H9 (cell line): ENCODE measurements around the gene KLKB1. TPM values are rescaled to one million over a fixed set of nuclear protein-coding genes. Genes with fewer than 3 reads are reported as not detected.
"Not testable (repeated sequence)": the region's sequence is repeated elsewhere in the genome, so short reads cannot be mapped to it uniquely, and the experiment has no call there.

Experiments
- DNase-seq: peaks from one replicate; pipeline ENCODE4 v3.0.0-alpha.2; 2017
- H2AFZ ChIP-seq: one replicate; pipeline ENCODE4 v1.6.1; 2013; ENCODE audit warnings: mild to moderate bottlenecking, low read length, control low read depth, moderate library complexity
- H2AK5ac ChIP-seq: 2 replicates; pipeline ENCODE4 v1.6.1; 2013; ENCODE audit warnings: low read length, control low read depth, mixed read lengths; ENCODE audit not compliant: insufficient read length
- H2BK120ac ChIP-seq: one replicate; pipeline ENCODE4 v1.6.1; 2013; ENCODE audit warnings: low read depth, mild to moderate bottlenecking, low read length, control low read depth, inconsistent platforms; ENCODE audit not compliant: poor library complexity, severe bottlenecking
- H2BK12ac ChIP-seq: 2 replicates; pipeline ENCODE4 v1.6.1; 2013; ENCODE audit warnings: low read length, control low read depth, mixed read lengths, low read depth; ENCODE audit not compliant: insufficient read length
- H2BK15ac ChIP-seq: 2 replicates; pipeline ENCODE4 v1.6.1; 2013; ENCODE audit warnings: low read depth, low read length, control low read depth
- H2BK20ac ChIP-seq: one replicate; pipeline ENCODE4 v1.6.1; 2013; ENCODE audit warnings: low read depth, mild to moderate bottlenecking, low read length, control low read depth, inconsistent platforms; ENCODE audit not compliant: poor library complexity, severe bottlenecking
- H2BK5ac ChIP-seq: 2 replicates; pipeline ENCODE4 v1.6.1; 2013; ENCODE audit warnings: low read length, control low read depth, mixed read lengths; ENCODE audit not compliant: insufficient read length
- H3K14ac ChIP-seq: 2 replicates; pipeline ENCODE4 v1.6.1; 2013; ENCODE audit warnings: low read length, control low read depth; ENCODE audit not compliant: insufficient read depth
- H3K18ac ChIP-seq: 2 replicates; pipeline ENCODE4 v1.6.1; 2013; ENCODE audit warnings: low read depth, mild to moderate bottlenecking, mixed read lengths, low read length, control low read depth; ENCODE audit not compliant: insufficient read length
- H3K23ac ChIP-seq: 2 replicates; pipeline ENCODE4 v1.6.1; 2013; ENCODE audit warnings: low read length, control low read depth, mixed read lengths, low read depth; ENCODE audit not compliant: insufficient read length
- H3K23me2 ChIP-seq: 2 replicates; pipeline ENCODE4 v1.6.1; 2013; ENCODE audit warnings: low read depth, mild to moderate bottlenecking, mixed read lengths, low read length, control low read depth; ENCODE audit not compliant: insufficient read length, poor library complexity, severe bottlenecking
- H3K27ac ChIP-seq: 2 replicates; pipeline ENCODE4 v1.5.1; 2013; ENCODE audit warnings: low read length, control low read depth, mixed read lengths, low read depth; ENCODE audit not compliant: insufficient read length
- H3K27me3 ChIP-seq: 2 replicates; pipeline ENCODE4 v1.6.1; 2013; ENCODE audit warnings: low read length, control low read depth, inconsistent platforms; ENCODE audit not compliant: insufficient read depth
- H3K4ac ChIP-seq: 2 replicates; pipeline ENCODE4 v1.6.1; 2013; ENCODE audit warnings: low read depth, mild to moderate bottlenecking, control low read depth, inconsistent platforms, low read length, moderate library complexity
- H3K4me1 ChIP-seq: 2 replicates; pipeline ENCODE4 v1.6.1; 2013; ENCODE audit warnings: low read length, control low read depth, inconsistent platforms; ENCODE audit not compliant: insufficient read depth
- H3K4me2 ChIP-seq: 2 replicates; pipeline ENCODE4 v1.6.1; 2013; ENCODE audit warnings: low read length, control low read depth, mixed read lengths; ENCODE audit not compliant: insufficient read length, insufficient read depth
- H3K56ac ChIP-seq: 2 replicates; pipeline ENCODE4 v1.6.1; 2013; ENCODE audit warnings: low read depth, mild to moderate bottlenecking, mixed read lengths, low read length, control low read depth; ENCODE audit not compliant: insufficient read length
- H3K79me1 ChIP-seq: 2 replicates; pipeline ENCODE4 v1.6.1; 2013; ENCODE audit warnings: low read depth, mild to moderate bottlenecking, moderate library complexity, low read length, control low read depth, inconsistent platforms; ENCODE audit not compliant: insufficient read depth, poor library complexity, severe bottlenecking
- H3K79me2 ChIP-seq: 2 replicates; pipeline ENCODE4 v1.6.1; 2013; ENCODE audit warnings: low read length, control low read depth, inconsistent platforms; ENCODE audit not compliant: insufficient read depth
- H3K9ac ChIP-seq: 2 replicates; pipeline ENCODE4 v1.6.1; 2013; ENCODE audit warnings: low read length, control low read depth, mixed read lengths; ENCODE audit not compliant: insufficient read length; ENCODE audit errors: extremely low read depth
- H3K9me3 ChIP-seq: one replicate; pipeline ENCODE4 v1.6.1; 2013; ENCODE audit warnings: low read depth, low read length, inconsistent platforms; ENCODE audit not compliant: control insufficient read depth
- H3T11ph ChIP-seq: one replicate; pipeline ENCODE4 v1.6.1; 2013; ENCODE audit warnings: mild to moderate bottlenecking, low read length, control low read depth, inconsistent platforms
- H4K20me1 ChIP-seq: one replicate; pipeline ENCODE4 v1.6.1; 2013; ENCODE audit not compliant: control insufficient read depth, insufficient read length, insufficient read depth
- H4K5ac ChIP-seq: 2 replicates; pipeline ENCODE4 v1.6.1; 2013; ENCODE audit warnings: low read depth, mild to moderate bottlenecking, mixed read lengths, low read length, control low read depth; ENCODE audit not compliant: insufficient read length
- H4K8ac ChIP-seq: replicated peaks from 2 replicates; pipeline ENCODE4 v1.6.1; 2013; ENCODE audit warnings: low read length, control low read depth, mixed read lengths, low read depth; ENCODE audit not compliant: insufficient read length
- H4K91ac ChIP-seq: 2 replicates; pipeline ENCODE4 v1.6.1; 2013; ENCODE audit warnings: low read depth, mild to moderate bottlenecking, moderate library complexity, mixed read lengths, low read length, control low read depth; ENCODE audit not compliant: insufficient read length
- H3K27ac Mint-ChIP-seq, 3 experiments: 2 replicates in 2 of 3; 3 replicates in 1 of 3; pipeline ENCODE4 v1.8.0; 2020 to 2021; ENCODE audit warnings: mixed read lengths in 3 of 3, mild to moderate bottlenecking in 1 of 3, moderate library complexity in 1 of 3
- H3K27me3 Mint-ChIP-seq: 2 replicates; pipeline ENCODE4 v1.8.0; 2021; ENCODE audit warnings: low read depth, mild to moderate bottlenecking, moderate library complexity, mixed read lengths
- H3K36me3 Mint-ChIP-seq, 3 experiments: 2 replicates in 2 of 3; 3 replicates in 1 of 3; pipeline ENCODE4 v1.8.0; 2020 to 2021; ENCODE audit warnings: low read depth in 3 of 3, mixed read lengths in 3 of 3; ENCODE audit not compliant: insufficient read depth in 1 of 3
- H3K4me1 Mint-ChIP-seq, 2 experiments: 2 replicates each; pipeline ENCODE4 v1.8.0; 2020; ENCODE audit warnings: mixed read lengths in 2 of 2
- H3K4me3 Mint-ChIP-seq, 2 experiments: 2 replicates in 1 of 2; 3 replicates in 1 of 2; pipeline ENCODE4 v1.8.0; 2020 to 2021; ENCODE audit warnings: mild to moderate bottlenecking in 2 of 2, mixed read lengths in 2 of 2, moderate library complexity in 1 of 2
- H3K9me3 Mint-ChIP-seq, 2 experiments: 2 replicates in 1 of 2; 3 replicates in 1 of 2; pipeline ENCODE4 v1.8.0; 2020; ENCODE audit warnings: mild to moderate bottlenecking in 2 of 2, mixed read lengths in 2 of 2, moderate library complexity in 1 of 2
- CTCF ChIP-seq: fragments of 200-600 bp; sonication (generic); conservative IDR thresholded peaks from 3 replicates; pipeline ENCODE4 v1.8.0; 2021; ENCODE audit warnings: antibody characterized with exemption, mild to moderate bottlenecking
- WGBS: extraction: QIAGEN DNeasy Blood & Tissue Kit; methylation state at CpG from one replicate; pipeline ENCODE4 v1.1.7; 2013; ENCODE audit warnings: missing lambda C conversion rate, low lambda C conversion rate, mixed read lengths; ENCODE audit not compliant: insufficient read length; ENCODE audit errors: extremely low coverage; 5-methylcytosine and 5-hydroxymethylcytosine counted together
- total RNA-seq: library from RNA; stranded (reverse); gene quantifications from 2 replicates; pipeline ENCODE4 v1.2.1, GENCODE V29; 2021

The KLKB1 gene
- total RNA-seq, 1 experiment from 2014 or later = 21.8 TPM

- Histone ChIP-seq H2AK5ac (no peak overlapping the region), H3K79me1 (no peaks in the 10 kb centered on the region), H3K18ac (no peak overlapping the region), H2BK120ac (no peak overlapping the region), H3K14ac (no peak overlapping the region), H4K5ac (peak overlapping the region; percentile 12), H3K4me2 (no peak overlapping the region), H4K20me1 (no peaks in the 10 kb centered on the region), H3K23ac (no peak overlapping the region), H3K9me3 (no peaks in the 10 kb centered on the region), H2AFZ (no peak overlapping the region), H3K9ac (no peak overlapping the region), H2BK12ac (peak overlapping the region; percentile 47), H3K4me1 (peaks cover 12% of the 10 kb centered on the region), H4K91ac (no peak overlapping the region), H4K8ac (no peak overlapping the region), H2BK20ac (no peak overlapping the region), H3K23me2 (no peaks in the 10 kb centered on the region), H3K27ac (peak overlapping the region; percentile 44), H3K56ac (no peak overlapping the region), H2BK5ac (peak overlapping the region; percentile 32), H2BK15ac (no peak overlapping the region), H3K4ac (no peak overlapping the region), H3K27me3 (no peaks in the 10 kb centered on the region), H3K79me2 (no peaks in the 10 kb centered on the region), H3T11ph (no peak overlapping the region)
- WGBS = no CpG with 5 or more reads among the region's 7 CpGs
- TF ChIP-seq CTCF = no peak
- no peak overlapping the region; a peak in 1 of 5 replicates for H3K4me3 Mint-ChIP-seq
- H3K9me3 Mint-ChIP-seq = peaks cover 8 to 10% of the 10 kb centered on the region in 2 experiments; a peak in 3 of 5 replicates
- no peak for DNase-seq
- H3K27me3 Mint-ChIP-seq = no peaks in the 10 kb centered on the region
- peaks cover 8 to 16% (median 9%) of the 10 kb centered on the region in 3 experiments for H3K36me3 Mint-ChIP-seq
- H3K27ac Mint-ChIP-seq = peak overlapping the region; percentile 96 to 97 (median 96); a peak in 6 of 7 replicates
- H3K4me1 Mint-ChIP-seq = peaks cover 42 to 59% of the 10 kb centered on the region in 2 experiments
These were observed 37.4 kb downstream of the KLKB1 start for GRCh38 chr4:186264660-186265059.

GRCh38 chr4:186265250-186265649 lies 37.9 kb downstream of the KLKB1 start:
- H3K9me3 ChIP-seq, H3K14ac ChIP-seq, H2BK5ac ChIP-seq, H4K91ac ChIP-seq, H3K56ac ChIP-seq, H2AFZ ChIP-seq, H3K27me3 Mint-ChIP-seq, H3K79me1 ChIP-seq, H2BK120ac ChIP-seq, H3K23ac ChIP-seq, H4K5ac ChIP-seq, H3K9ac ChIP-seq, H4K8ac ChIP-seq, H2BK12ac ChIP-seq, H3T11ph ChIP-seq, H3K18ac ChIP-seq, H3K23me2 ChIP-seq, H3K9me3 Mint-ChIP-seq, H4K20me1 ChIP-seq, H2BK20ac ChIP-seq, H2BK15ac ChIP-seq, H3K4ac ChIP-seq, H3K4me2 ChIP-seq, H3K79me2 ChIP-seq, DNase-seq, H3K27me3 ChIP-seq, H3K36me3 Mint-ChIP-seq, H2AK5ac ChIP-seq: not testable (repeated sequence)
- Mint-ChIP-seq H3K4me3 (peak overlapping the region; percentile 21 to 66; a peak in 4 of 5 replicates), H3K4me1 (peaks cover 39 to 56% of the 10 kb centered on the region in 2 experiments), H3K27ac (peak overlapping the region; percentile 96 to 97 (median 96))
- H3K27ac ChIP-seq = peak overlapping the region; percentile 48
- no CpG with 5 or more reads among the region's 11 CpGs for WGBS
- H3K4me1 ChIP-seq = peaks cover 12% of the 10 kb centered on the region
